Small intestine (tissue), 7 donors: Measurements from ENCODE around the gene STARD6. TPM values are rescaled to one million over a fixed set of nuclear protein-coding genes. Genes with fewer than 3 reads are reported as not detected.

Source experiments
- DNase-seq, 2 donors: peaks; one replicate each; pipeline versions ENCODE4 v3.0.0 to v3.0.0-alpha.2; 2013
- FAIRE-seq: peaks from 2 replicates; lab custom pipeline; 2012; peaks lifted over from hg19 to GRCh38; lab: Jason Lieb, UNC
- H3K27ac ChIP-seq, 3 donors: one replicate each; pipeline ENCODE4 v1.5.1; 2013; ENCODE audit warnings: low read length in 2 of 3, mild to moderate bottlenecking in 2 of 3, control low read depth in 1 of 3, inconsistent platforms in 1 of 3, low read depth in 1 of 3, moderate library complexity in 1 of 3
- H3K27me3 ChIP-seq, 3 donors: one replicate each; pipeline ENCODE4 v1.6.1; 2013; ENCODE audit warnings: low read length in 3 of 3, inconsistent platforms in 1 of 3; ENCODE audit not compliant: control insufficient read depth in 3 of 3, insufficient read depth in 3 of 3
- H3K36me3 ChIP-seq, 3 donors: one replicate each; pipeline ENCODE4 v1.6.1; 2013; ENCODE audit warnings: low read length in 3 of 3, inconsistent platforms in 1 of 3, low read depth in 1 of 3, mild to moderate bottlenecking in 1 of 3, moderate library complexity in 1 of 3; ENCODE audit not compliant: control insufficient read depth in 3 of 3, insufficient read depth in 2 of 3
- H3K4me1 ChIP-seq, 3 donors: one replicate each; pipeline ENCODE4 v1.6.1; 2013; ENCODE audit warnings: low read length in 2 of 3, inconsistent platforms in 1 of 3, low read depth in 1 of 3, mild to moderate bottlenecking in 1 of 3, moderate library complexity in 1 of 3; ENCODE audit not compliant: control insufficient read depth in 3 of 3, insufficient read depth in 2 of 3
- H3K4me3 ChIP-seq, 3 donors: one replicate each; pipeline ENCODE4 v1.5.1; 2013; ENCODE audit warnings: low read length in 3 of 3, control low read depth in 1 of 3, inconsistent platforms in 1 of 3, low read depth in 1 of 3, mild to moderate bottlenecking in 1 of 3, moderate library complexity in 1 of 3
- H3K9me3 ChIP-seq, 2 donors: one replicate each; pipeline ENCODE4 v1.6.1; 2013; ENCODE audit warnings: low read depth in 1 of 2, low read length in 1 of 2; ENCODE audit not compliant: control insufficient read depth in 2 of 2, insufficient read depth in 1 of 2
- WGBS, 3 donors: extraction: QIAGEN DNeasy Blood & Tissue Kit; methylation state at CpG; one replicate each; pipeline ENCODE4 v1.1.7; 2013; 5-methylcytosine and 5-hydroxymethylcytosine counted together
- polyA plus RNA-seq, 4 donors: library from polyadenylated mRNA; stranded (reverse) in 3 of 4; unstranded in 1 of 4; fragments of 200-250 nt in 3 of 4; fragments of 120-200 nt in 1 of 4; gene quantifications; one replicate each; pipeline versions ENCODE4 v1.2.1 to v1.2.3, GENCODE V29; 2013
- donor health status: healthy with polysubstance abuse.
- donor health status: control.
- donor health status: control.
- donor health status: Bipolar disorder and iron deficiency.
- donor health status: healthy.

Gene STARD6
- polyA plus RNA-seq, 4 donors = 0.07 TPM; not detected in 3

DNA sequence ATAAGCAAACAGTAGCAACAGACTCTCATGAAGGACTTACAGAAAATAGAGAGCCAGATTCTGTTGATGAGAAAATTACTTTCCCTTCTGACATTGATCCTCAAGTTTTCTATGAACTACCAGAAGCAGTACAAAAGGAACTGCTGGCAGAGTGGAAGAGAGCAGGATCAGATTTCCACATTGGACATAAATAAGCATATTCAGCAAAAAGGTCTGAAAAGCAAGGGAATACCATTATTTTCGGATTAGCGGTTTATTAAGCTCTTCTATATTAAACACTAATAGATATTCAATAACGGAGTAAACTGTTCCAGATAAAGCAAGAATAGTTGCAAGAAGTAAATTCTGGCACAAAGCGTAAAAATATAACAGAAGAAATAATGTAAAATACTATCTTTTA is 63.4 kb downstream of the STARD6 start:
- no peak for DNase-seq
- no peak for FAIRE-seq
- Histone ChIP-seq H3K4me1 (no peaks in the 10 kb centered on the region), H3K27ac (no peak overlapping the region), H3K27me3 (no peaks in the 10 kb centered on the region), H3K36me3 (peaks cover 0 to 3% (median under 1%) of the 10 kb centered on the region in 3 donors), H3K9me3 (peaks cover 0 to 3% of the 10 kb centered on the region in 2 donors), H3K4me3 (no peak overlapping the region)
- WGBS, 3 donors = 95 to 99% (median 98%) methylated on average over 4 of the region's 4 CpGs

DNA sequence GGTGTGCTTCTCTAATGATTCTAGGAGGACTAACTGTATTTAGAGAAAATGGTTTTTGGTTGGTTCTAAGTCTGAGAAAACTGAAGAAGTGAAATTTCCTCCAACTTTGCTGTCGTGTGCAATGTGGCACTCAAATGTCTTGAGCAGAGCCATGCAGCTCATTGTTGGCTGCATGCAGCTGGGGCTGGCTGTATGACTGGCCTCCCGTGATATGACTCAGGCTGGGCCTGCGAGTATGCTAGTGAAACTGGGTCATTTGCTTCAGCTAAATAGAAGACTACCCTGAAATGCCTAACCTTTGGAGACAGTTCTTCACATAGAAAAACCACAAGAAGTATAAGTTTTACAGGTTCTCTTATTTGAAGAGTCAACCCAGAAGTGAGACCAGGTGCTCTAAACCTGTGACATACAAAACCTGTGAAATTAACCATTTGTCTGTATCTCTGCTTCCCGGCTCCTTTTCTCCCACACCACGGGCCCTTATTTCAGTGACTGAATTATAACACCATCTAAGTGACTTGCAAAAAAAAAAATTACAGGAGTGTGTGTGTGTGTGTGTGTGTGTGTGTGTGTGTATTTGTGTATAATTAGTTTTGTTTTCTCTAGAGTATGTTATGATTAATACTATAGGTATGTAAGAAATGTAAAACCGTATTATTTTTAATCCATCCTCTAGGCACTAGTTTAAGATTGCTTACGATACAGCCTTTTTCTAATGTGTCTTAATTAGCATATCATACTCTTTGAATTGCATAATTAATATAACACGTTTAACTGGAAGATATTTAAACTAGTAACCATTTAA is 72.5 kb downstream of the STARD6 start:
- no peak overlapping the region for H3K4me3 ChIP-seq
- H3K27ac ChIP-seq = no peak overlapping the region
- WGBS, 3 donors = 59 to 74% (median 73%) methylated on average over 8 of the region's 8 CpGs
- no peaks in the 10 kb centered on the region for H3K27me3 ChIP-seq
- H3K36me3 ChIP-seq = peaks cover 3 to 13% (median 8%) of the 10 kb centered on the region in 3 donors
- no peaks in the 10 kb centered on the region for H3K4me1 ChIP-seq
- FAIRE-seq (no peak), DNase-seq (no peak)
- H3K9me3 ChIP-seq = peaks cover 0 to 3% of the 10 kb centered on the region in 2 donors

DNA sequence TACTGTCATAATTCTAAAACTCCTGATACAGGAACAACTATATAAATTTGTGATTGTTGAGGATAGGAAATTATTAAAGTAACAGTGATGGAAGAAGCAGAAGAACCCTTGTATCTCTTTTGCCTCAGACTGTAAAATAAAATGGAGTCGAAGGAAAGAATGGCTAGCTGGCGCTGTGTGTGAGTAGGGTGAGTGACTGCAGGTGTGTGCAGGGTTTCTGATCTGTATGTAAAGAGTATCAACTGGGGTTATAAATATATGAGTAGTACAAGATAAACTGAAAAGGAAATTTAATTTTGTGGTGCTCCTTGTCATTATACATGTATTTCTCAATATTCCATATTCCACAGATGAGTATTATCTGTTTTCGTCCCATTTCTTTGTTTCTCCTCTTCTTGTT is 73.1 kb downstream of the STARD6 start:
- Histone ChIP-seq H3K27me3 (no peaks in the 10 kb centered on the region), H3K36me3 (peaks cover 3 to 16% (median 8%) of the 10 kb centered on the region in 3 donors), H3K4me1 (no peaks in the 10 kb centered on the region), H3K9me3 (peaks cover 0 to 3% of the 10 kb centered on the region in 2 donors), H3K4me3 (no peak overlapping the region), H3K27ac (no peak overlapping the region)
- DNase-seq (no peak), FAIRE-seq (no peak)
- WGBS, 3 donors = 80 to 92% (median 80%) methylated on average over 3 of the region's 3 CpGs

DNA sequence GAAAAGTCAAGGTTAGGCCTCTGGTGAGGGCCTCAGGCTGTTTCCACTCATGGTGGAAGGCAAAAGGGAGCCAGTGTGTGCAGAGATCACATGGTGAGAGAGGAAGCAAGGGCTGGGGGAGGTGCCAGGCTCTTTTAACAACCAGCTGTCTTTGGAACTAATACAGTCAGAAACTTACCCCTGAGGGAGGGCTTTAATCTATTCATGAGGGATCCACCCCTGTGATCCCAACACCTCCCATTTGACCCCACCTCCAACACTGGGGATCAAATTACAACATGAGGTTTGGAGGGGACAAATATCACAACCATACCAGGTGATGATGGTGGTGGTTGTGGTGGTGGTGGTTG is 77.5 kb downstream of the STARD6 start:
- Histone ChIP-seq H3K27me3 (no peaks in the 10 kb centered on the region), H3K4me3 (no peak overlapping the region), H3K9me3 (no peaks in the 10 kb centered on the region), H3K36me3 (peaks cover 2 to 11% (median 7%) of the 10 kb centered on the region in 3 donors), H3K4me1 (no peaks in the 10 kb centered on the region), H3K27ac (peak overlapping the region in 1 of 3 donors; percentile 50)
- DNase-seq (peak in 1 of 2 donors; percentile 11), FAIRE-seq (no peak)

DNA sequence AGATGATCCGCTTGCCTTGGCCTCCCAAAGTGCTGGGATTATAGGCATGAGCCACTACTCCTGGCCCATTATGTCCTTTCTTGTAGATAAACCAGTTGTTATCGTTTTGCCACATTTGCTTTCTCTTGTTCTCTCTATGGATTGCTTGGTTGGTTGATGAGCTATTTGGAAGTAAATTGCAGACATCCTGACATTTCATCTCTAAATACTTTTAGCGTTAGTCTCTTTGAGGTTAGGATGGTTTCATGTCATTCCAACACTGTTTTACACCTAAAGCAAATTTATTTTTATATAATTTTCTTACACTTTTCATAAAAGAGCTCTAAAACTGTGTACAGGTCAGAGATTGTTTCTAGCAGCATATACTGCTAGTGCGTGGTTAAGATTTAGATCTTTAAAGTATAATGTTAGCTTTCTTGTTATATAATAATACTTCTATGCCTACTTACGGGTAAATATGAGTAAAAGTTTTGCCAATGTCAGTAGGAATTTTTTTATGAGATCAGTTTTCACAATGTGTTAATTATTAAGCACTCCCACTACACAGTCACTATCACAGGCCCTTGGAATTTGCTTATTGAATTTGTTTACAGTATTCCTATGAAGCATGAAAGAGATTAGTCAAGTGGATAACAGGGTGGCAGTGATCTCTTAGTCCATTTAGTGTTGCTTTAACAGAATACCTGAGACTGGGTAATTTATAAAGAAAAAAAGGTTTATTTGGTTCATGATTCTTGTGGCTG is 78.0 kb downstream of the STARD6 start:
- no peaks in the 10 kb centered on the region for H3K9me3 ChIP-seq
- no peak overlapping the region for H3K4me3 ChIP-seq
- H3K27ac ChIP-seq = peak overlapping the region in 1 of 3 donors; percentile 50
- 89 to 94% (median 92%) methylated on average over 5 of the region's 5 CpGs for WGBS, 3 donors
- H3K36me3 ChIP-seq = peaks cover 2 to 11% (median 7%) of the 10 kb centered on the region in 3 donors
- peak in 1 of 2 donors; percentile 24 for DNase-seq
- no peaks in the 10 kb centered on the region for H3K27me3 ChIP-seq
- FAIRE-seq = no peak
- H3K4me1 ChIP-seq = no peaks in the 10 kb centered on the region

- FAIRE-seq = no peak
- H3K27ac ChIP-seq = peak overlapping the region in 1 of 3 donors; percentile 37
These were observed 79.0 kb downstream of the STARD6 start for GRCh38 chr18:54278615-54279014.

DNA sequence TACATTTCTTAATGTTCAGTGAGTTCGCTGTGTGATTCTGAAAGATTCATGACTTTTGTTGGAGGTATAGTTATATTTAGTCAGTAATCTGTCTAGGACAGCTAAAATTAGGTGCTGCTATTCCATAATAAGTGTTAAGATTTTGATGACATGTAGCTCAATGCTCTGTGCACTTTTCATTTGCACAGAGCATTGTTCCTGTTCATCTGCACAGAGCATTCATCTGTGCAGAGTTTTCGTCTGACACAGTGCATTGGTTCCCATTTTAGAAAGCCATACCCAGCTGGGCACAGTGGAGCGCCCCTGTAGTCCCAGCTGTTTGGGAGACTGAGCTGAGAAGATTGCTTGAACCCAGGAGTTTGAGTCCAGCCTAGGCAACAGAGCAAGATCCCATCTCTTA is 79.8 kb downstream of the STARD6 start:
- 92% methylated on average over 3 of the region's 3 CpGs for WGBS, 3 donors
- FAIRE-seq = no peak
- no peak overlapping the region for H3K27ac ChIP-seq

More at GRCh38 chr18:54278615-54279014, 79.0 kb downstream of the STARD6 start:
- H3K4me1 ChIP-seq = no peaks in the 10 kb centered on the region
- no peaks in the 10 kb centered on the region for H3K9me3 ChIP-seq
- 89 to 100% (median 96%) methylated on average over 1 of the region's 1 CpG for whole genome bisulfite sequencing, 3 donors
- DNase-seq = peak in 1 of 2 donors; percentile 33
- no peak overlapping the region for H3K4me3 ChIP-seq
- H3K27me3 ChIP-seq = no peaks in the 10 kb centered on the region
- peaks cover 2 to 11% (median 7%) of the 10 kb centered on the region in 3 donors for H3K36me3 ChIP-seq

More for the DNA sequence above, 79.8 kb downstream of the STARD6 start:
- DNase-seq = no peak
- Histone ChIP-seq H3K9me3 (no peaks in the 10 kb centered on the region), H3K36me3 (peaks cover 2 to 11% (median 7%) of the 10 kb centered on the region in 3 donors), H3K4me3 (no peak overlapping the region), H3K4me1 (no peaks in the 10 kb centered on the region), H3K27me3 (no peaks in the 10 kb centered on the region)
